Activated naive CD4-positive, alpha-beta T cell treated with Interleukin-2 at 50 U/mL for 16 hours (primary cell): ENCODE measurements around the gene STAT1.

ENCODE experiments used
- DNase-seq: peaks from one replicate; pipeline ENCODE4 v3.0.0-alpha.2; 2020

Gene STAT1

DNA sequence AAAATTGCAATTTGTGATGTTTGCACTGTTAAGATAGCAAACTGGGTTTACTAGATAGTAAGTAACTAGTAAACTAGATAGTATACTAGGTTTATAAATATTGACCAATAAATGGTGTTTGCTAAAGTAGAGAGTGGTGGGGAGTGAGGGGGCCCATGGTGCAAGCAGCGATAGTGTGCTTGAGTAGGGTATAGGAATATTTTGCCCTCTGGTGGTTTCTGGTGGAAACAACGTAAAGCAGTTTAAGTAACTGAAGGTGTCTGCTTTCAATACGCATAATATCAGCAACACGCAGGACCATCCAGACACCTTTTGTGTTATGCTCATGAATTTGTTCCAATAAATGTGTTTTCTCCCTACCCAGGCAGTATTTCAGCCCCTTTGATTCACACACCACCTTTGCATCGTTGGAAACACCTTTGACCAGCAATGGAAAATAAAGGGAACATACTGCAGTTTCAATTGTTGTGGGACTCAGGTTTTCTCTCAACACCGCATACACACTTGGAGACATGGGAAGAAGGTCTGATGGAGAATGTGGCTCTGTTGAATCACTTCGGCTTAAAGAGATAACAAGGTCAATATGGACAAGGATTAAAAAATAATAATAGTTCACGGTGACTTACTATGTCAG lies 16.7 kb upstream of the STAT1 start:
- peak; percentile 29 for DNase-seq

GRCh38 chr2:191029280-191029950 lies 15.4 kb upstream of the STAT1 start:
- no peak for DNase-seq

- DNase-seq = no peak
These were observed 12.4 kb upstream of the STAT1 start for GRCh38 chr2:191026377-191026776.

DNA sequence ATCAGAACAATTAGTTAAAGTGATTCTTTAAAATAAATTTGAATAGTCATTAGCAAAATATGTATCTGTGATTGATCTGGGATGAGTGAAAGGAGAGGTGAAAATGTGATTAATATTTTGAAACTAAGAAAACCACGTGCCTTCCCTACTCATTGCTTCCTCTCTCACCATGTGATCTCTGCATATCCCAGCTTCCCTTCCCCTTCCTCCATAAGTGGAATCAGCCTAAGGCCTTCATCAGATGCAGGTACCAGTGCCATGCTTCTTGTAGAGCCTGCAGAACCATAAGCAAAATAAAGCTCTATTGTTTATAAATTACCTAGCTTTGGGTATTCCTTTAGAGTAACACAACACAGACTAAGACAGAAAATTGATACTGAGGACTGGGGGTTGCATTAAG lies 11.2 kb upstream of the STAT1 start:
- DNase-seq = no peak

DNA sequence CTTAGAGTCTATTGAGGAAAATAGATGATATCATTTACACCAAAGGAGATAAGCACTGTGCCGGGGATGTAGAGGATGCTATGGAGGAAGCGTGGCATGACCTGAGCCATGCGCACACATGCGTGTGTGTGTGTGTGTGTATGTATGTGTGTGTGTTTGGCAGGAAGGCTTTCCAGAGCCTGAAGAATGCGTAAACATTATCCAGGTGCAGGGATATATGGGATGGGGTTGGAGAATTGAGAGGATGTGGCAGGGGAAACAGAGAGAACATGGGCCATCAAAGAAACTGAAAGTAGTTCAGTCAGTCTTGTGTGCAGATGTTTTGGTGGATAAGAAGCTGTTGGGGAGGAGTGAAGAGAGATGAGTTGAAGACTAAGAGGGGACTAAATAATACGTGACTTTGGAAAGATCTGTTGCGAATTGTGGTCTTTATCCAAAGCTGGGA lies 9.3 kb upstream of the STAT1 start:
- DNase-seq = peak; percentile 15

DNA sequence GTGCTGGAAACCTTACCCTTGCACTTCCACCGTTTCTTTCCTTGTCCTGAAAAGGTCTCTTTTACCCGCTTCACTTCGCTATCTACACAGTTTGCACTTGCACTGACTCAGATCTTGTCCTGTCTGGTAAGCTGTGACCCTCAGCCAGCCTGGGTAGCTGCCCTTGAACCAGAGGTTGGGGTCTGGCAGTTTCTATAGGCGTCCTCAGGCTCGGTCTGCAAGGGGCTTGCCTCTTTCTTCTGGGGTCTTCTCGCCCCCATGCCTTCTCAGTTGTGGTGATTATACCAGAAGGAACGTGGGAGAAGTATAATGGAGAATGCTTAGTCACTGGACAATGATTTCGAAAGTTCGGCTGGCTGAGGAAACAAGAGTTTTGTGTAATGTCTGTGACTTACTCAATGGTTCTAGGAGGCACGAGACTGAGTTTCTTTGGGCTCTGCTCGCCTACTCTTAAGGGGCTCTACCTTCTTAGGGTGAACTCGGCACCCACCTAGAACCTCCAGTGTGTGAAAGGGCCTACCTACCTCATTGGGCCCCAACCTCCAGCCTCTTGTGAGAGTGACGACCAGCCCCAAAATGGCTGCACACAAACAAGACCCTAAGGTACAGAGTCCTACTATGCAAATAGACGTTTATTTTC lies 6.9 kb upstream of the STAT1 start:
- peak; percentile 61 for DNase-seq

DNA sequence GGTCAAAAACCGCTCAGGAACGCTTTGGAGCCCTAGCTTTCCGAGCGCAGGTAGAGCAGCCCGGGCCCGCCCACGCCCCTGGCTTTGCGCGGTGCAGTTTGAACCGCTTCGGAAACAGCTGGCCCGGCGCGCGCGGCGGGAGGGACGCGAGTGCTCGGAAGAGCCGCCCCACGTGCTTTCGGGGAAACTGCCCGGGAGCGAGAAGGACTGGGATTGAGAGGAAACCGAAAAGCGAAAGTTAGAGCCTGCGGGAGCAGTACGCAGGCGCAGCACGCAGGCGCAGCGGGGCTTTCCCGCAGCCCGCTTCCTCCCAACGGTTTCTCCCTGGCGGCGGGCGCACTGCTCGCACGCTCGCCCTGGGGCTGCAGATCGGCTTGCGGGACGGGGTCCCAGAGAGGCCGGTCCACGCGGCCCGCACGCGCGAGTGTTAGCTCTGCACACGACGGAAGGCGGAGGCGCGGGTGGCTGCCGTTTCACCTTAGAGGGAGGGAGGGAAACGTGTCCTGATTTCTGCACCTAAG lies 6.3 kb upstream of the STAT1 start:
- DNase-seq = peak; percentile 93

- DNase-seq = no peak
These were observed 5.4 kb upstream of the STAT1 start for GRCh38 chr2:191019376-191019775.

- peak; percentile 34 for DNase-seq
These were observed 4.7 kb upstream of the STAT1 start for GRCh38 chr2:191018643-191019119.

DNA sequence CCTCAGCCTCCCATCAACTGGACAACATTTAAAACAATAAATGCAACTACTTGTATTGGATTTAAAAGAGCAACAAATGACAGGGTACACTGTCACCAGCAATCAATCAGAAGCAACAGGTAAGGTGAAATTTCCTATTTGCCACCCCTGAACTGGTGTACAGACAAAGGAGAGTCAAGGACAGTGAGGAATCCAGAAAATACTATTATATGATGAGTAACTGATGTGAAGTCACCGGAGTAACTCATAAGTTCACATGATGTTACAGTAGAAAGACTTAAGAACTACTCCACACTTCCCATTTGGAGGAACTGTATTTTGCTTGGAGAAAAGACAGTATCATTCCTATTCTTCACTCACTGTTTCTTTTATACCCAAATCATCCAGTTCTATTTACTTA lies 4.1 kb upstream of the STAT1 start:
- DNase-seq = no peak

GRCh38 chr2:191015831-191016230 lies 1.9 kb upstream of the STAT1 start:
- DNase-seq = no peak

DNA sequence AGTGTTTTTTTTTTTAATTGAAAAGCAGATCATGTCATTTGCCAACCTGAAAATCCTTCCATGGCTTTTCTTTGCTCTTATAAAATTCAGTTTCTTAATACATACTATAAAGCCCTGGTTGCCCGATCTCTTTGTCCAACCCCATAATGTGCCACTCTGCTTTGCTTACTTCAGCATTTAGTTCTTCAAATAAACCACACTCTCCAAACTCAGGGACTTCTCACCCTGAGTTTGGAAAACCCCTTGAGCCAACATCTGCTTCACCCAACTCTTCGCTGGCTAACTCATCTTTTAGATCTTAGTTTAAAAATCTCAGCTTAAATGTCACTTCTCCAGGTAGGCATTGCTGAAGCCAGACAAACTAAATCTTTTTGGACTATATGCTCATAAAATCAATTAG lies 1.3 kb upstream of the STAT1 start:
- DNase-seq = no peak

GRCh38 chr2:191014653-191015020 lies 666 bp upstream of the STAT1 start:
- no peak for DNase-seq

DNA sequence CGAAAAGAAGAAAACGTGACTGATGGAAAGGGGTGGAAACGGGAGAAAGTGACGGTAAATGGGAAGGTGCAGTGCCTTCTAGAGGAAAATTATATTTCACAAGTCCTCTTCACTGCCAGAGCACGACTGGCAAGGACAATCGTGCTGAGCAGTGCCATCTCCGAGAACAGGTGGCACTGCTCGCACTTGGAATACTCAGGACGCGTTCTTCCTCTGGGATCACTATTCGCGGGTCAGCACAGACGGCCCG lies 364 bp downstream of the STAT1 start:
- no peak for DNase-seq

DNA sequence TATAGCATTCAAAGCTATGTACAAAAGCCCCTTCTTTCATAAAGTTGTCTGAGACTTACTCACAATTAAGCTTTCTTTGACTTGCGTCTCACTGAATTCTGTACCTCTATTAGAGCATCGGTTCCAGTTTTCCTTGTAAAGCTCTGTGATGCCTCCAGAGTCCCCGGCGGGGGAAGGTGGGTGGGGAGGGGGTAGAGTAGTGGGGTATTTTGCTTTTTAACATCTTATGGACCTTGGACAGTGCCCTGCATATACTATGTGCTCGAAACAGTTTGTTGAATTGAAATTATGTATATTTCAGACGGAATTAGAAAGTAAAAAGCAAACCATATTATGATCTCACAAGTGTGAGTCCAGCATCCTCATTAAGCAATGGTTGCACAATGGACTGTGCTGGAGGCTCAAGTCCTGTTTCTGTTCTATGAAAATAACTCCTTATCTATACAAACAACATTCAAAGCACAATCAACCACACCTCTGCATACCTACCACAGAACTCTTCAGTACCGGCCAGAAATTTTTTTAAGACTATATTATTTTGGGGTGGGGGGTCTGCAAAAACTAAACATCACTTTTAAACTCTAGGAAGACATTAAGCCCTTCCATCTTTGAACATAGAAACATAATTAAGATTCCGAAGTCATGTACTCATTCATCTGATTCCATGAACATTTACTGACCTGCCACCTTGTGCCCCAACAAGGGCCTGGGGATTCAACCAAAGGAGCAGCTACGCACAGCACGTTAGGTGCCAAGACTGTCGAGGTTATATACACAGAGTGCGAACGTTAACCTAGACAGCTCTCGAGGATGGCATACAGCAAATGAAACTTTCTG lies 908 bp downstream of the STAT1 start:
- DNase-seq = peak; percentile 28

GRCh38 chr2:191012346-191012745 lies 1.6 kb downstream of the STAT1 start:
- DNase-seq = no peak

DNA sequence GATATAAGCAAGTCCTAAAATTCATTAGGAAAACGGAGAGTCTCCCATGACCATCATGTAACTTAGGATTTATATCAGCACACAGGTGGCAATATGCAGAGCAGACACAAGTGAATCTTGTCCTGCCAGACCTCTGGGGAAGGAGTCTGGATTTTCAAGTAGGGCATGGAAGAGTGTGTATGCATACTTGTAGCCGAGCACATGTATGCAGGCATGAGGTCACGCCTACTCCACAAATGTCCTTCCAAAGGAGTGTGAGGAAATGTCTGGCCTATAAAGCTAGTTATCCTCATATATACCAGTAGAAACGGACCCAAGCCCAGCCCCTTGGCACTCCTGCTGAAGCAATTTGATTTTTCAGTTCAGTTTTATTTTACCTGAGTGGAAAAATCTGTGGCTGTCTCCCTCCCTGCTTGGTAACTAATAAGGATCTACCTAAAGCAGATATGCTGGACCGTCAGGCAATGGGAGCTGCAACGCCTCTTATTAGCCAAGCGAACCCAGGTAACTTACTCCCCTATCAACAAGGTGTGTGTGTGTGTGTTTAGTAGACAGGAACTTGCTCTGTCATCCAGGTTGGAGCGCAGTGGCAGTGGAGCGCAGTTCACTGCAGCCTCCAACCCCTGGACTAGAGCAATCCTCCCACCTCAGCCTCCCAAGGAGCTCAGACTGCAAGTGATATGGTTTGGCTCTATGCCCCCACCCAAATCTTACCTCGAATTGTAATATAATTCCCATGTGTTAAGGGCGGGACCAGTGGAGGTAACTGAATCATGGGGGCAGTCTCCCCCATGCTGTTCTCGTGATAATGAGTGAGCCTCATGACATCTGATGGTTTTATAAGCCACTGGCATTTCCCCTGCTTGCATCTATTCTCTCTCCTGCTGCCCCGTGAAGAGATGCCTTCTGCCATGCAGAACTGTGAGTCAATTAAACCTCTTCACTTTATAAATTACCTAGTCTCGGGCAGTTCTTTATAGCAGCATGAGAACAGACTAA lies 2.8 kb downstream of the STAT1 start:
- DNase-seq = no peak

- no peak for DNase-seq
These were observed 4.2 kb downstream of the STAT1 start for GRCh38 chr2:191009541-191010374.

- no peak for DNase-seq
These were observed 5.7 kb downstream of the STAT1 start for GRCh38 chr2:191008286-191008685.

DNA sequence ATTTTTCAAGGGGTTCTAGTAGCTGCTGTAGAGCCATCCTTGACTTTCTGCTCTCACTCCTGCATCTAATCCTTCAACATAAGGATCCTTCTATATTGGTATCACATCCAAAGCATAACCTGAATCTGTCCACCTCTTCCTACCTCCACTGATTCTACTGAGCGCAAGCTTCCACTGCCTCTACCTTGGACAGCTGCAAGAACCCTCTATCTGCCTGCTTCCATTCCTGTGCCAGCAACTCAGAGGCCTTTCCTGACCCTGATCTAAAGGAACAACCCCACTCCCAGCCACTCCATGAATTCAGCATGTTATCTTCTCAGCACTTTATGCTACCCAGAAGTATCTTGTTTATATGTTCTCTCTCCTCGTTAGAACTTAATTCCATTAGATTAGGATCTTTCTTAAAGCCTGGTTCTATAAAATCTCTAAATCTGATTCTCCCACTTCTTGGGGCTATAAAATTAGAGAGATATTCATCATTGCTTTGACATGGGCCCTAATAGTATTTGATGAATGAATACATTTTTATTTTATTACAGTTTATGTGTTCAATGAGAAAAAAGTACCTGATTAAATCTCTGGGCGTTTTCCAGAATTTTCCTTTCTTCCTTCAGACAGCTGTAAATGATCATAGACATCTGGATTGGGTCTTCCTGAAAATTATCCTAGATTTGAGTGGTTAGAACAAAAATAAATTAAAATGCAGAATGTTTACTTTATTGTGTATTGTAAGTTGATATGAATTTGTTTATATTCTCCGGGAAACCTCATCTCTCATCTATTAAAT lies 6.8 kb downstream of the STAT1 start:
- DNase-seq = no peak
